ENCODE data around the gene MYOZ3.

Gene MYOZ3

DNA sequence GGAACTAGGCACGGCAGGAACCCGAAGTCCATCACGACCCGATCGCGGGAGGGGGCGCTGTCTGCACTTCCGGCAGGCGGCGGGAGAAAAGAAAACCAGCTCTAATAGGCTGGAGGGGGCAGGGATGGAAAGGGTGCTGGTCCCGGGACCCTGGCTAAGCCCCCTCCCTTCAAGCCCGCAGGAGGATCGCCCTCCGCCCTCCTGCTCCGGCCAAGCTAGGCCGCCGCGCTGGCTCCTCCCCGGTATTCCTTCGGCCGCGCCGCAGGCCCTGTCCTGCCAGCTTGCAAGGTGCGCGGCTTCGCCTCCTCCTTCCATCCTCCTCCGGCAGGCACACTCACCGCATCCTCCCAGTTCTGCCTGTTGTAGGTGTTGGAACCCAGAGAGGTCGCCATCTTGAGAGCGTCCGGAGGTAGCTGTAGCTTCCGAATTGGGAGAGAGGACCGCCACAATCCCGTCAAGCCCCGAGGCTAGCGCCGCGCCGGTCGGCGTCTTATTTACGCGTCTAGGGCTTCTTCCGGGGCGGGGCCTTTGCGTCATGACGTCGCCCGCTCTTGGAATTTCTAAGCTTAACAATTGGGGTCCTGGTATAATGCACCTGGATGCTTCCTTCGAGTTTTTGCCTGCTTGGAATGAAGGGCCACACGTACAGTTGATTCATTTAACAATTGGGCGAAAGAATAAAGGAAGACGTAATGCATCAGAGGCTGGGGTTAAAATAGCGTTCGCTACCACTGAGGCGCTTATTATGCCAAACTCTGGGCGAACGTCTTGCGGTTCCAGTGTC, 39.7 kb downstream of the MYOZ3 start, which contains the start of gene RBM22:
TSS of gene RBM22 (minus strand) at position 469 of the 784 bp plus-strand sequence. CDS start at position 392, 77 bp downstream.
- peak; percentile 79 to 83 for DNase-seq (ENCODE audit: low read depth in 2 of 2)

DNA sequence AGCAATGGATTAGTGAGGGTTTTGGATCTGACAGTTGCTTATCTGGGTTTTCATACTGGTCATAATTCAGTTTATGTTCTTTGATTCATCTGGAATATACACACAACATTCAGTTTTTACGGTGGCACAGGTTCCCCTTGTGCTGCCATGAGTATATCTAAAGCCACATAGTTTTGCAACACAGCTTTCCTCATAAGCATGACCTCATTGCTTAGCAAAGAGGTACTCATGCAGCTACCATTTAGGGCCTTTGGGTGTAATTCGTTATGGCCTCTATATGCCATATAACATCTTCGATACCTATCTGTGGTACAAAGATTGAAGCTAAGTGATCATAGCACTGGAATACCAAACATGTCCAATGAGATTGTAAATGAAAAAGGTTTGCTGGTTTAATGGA, 42.7 kb downstream of the MYOZ3 start:
- DNase-seq (ENCODE audit: low read depth in 2 of 2): no peak

DNA sequence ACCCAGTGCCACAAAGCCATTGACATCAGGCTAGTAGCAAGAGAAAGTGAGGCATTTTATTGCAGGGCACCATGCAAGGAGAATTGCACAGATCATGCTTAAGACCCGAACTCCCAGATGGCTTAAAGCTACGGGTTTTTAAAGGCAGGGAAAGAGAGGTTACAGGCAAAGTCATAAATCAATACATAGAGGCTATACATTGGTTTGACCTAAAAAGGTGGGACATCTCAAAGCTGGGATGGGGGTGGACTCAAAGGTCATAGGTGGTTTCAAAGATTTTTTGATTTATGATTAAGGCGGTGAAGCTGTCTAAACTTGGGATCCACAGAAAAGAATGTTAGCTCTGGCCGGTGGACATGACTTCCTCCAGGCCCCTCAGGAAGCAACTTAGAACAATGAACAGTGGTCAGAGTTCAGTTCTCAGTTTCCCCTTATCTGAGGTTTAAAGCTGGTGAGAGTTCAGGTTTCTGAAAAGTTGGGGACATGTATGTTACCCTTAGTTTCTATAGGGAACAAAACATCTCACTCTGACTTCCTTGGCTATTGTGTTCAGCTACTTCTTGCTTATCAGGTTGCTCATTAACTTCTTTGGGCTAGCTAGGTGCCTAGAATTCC, 45.8 kb downstream of the MYOZ3 start:
- no peak for DNase-seq (ENCODE audit: low read depth in 2 of 2)

DNA sequence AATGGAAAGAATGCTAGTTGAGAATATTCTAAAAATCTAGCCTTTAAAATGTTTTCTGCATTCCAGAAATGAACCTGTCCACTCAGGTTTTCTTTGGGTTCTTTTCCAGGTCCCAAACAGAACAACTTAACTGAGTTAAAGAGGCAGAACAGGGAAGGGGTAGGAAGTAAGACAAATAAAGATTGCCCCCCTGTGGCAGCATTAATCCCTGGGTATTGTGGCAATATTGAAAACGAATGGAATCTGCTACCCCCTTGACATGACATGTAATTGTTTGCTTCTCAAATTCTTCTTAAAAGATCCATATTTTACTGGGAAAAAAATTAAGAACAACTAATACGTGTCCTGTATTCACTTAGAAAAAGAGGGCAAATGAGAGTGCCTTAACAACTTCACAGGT, 49.1 kb downstream of the MYOZ3 start:
- no peak for DNase-seq (ENCODE audit: low read depth in 2 of 2)

DNA sequence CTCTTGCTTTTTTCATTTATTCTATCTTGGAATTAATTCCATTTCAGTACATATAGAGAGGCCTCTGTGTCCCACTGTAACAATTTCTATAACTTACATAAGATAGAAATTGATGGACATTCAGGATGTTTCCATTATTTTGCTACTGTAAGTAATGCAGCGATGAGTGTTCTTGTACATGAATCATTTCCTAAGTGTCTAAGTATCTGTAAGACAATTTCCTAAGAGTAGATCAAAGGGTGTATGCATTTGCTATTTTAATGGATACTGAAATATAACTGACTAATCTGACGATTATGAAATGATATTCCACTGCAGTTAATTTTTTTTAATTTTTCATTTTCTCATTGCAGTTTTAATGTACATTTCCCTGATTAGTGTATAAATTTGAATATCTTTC, 62.8 kb downstream of the MYOZ3 start:
- no peak for DNase-seq (ENCODE audit: low read depth in 2 of 2)
